Mucosa of descending colon (tissue), 3 donors: ENCODE data around the gene RCN1. TPM values are rescaled to one million over a fixed set of nuclear protein-coding genes. Genes with fewer than 3 reads are reported as not detected.

ENCODE experiments used
- ATAC-seq: fragments of 200-7000 bp; cut with Tn5 transposase; one replicate; pipeline ENCODE4 v1.9.1; 2020; ENCODE audit warnings: mild to moderate bottlenecking, moderate library complexity
- DNase-seq, 3 donors: peaks; one replicate each; pipeline ENCODE4 v3.0.0-alpha.2; 2020
- H3K36me3 ChIP-seq: fragments of 200-600 bp; one replicate; pipeline ENCODE4 v1.8.0; 2021; ENCODE audit warnings: low read depth, mild to moderate bottlenecking
- H3K4me1 ChIP-seq: fragments of 200-600 bp; one replicate; pipeline ENCODE4 v1.8.0; 2021; ENCODE audit warnings: low read depth, mild to moderate bottlenecking
- H3K4me3 ChIP-seq: fragments of 200-600 bp; one replicate; pipeline ENCODE4 v1.8.0; 2021; ENCODE audit warnings: mild to moderate bottlenecking
- H3K9me3 ChIP-seq: fragments of 200-600 bp; one replicate; pipeline ENCODE4 v1.8.0; 2021; ENCODE audit warnings: mild to moderate bottlenecking
- CTCF ChIP-seq: fragments of 200-600 bp; IDR thresholded peaks from one replicate; pipeline ENCODE4 v1.8.0; 2022; ENCODE audit warnings: antibody characterized with exemption, mild to moderate bottlenecking
- intact Hi-C, 2 donors: fragments of 100-400 bp; cut with DNase I in 1 of 2; cut with micrococcal nuclease in 1 of 2; formaldehyde crosslinking; loops; one replicate each; pipeline versions ENCODE4 v1.11.0 to v1.11.1; 2022; cut with DNase I, micrococcal nuclease
- total RNA-seq, 3 donors: library from RNA; stranded (reverse); fragmentation: NEBNext Ultra II Directional in 2 of 3; extraction: Animal tissue kit (Norgen Biotek cat#: 25700) in 2 of 3; gene quantifications; one replicate each; pipeline versions ENCODE4 v1.2.1 to v1.2.4, GENCODE V29; 2021 to 2023
- donor health status: DM: no; HTN: no; CAD: no; lungs with moderate emphysema.
- donor health status: DM: no; HTN: no; CAD: no.
- donor health status: DM: no; HTN: yes; CAD: no.

RCN1 gene
- total RNA-seq, 3 donors from 2014 or later, result 34.2 to 46.4 (median 40.1) TPM

DNA sequence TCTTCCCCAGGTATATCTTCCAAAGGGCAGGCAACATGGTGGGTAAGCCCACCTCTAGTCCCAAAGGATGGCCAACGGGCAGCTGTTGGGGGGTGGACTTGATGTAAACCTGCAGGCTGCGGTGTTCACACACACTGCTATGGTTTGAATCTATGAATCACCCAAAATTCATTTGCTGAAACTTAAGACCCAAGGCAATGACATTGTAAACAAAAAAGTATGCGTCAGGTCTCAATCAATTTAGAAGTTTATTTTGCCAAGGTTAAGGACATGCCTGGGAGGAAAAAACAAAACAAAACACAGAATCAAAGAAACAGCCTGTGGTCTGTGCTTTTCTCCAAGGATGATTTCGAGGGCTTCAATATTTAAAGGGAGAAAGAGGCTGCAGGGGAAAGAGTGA, 18.3 kb downstream of the RCN1 start:
- intact Hi-C loops, result no loop called here
- Histone ChIP-seq H3K4me3 (no peak overlapping the region), H3K4me1 (no peaks in the 10 kb centered on the region), H3K9me3 (no peaks in the 10 kb centered on the region), H3K36me3 (no peaks in the 10 kb centered on the region)
- DNase-seq, result no peak
- ATAC-seq, result no peak
- TF ChIP-seq CTCF, result no peak

- DNase-seq (no peak), ATAC-seq (no peak)
- Histone ChIP-seq H3K36me3 (no peaks in the 10 kb centered on the region), H3K9me3 (no peaks in the 10 kb centered on the region), H3K4me1 (no peaks in the 10 kb centered on the region), H3K4me3 (no peak overlapping the region)
- intact Hi-C loops, result no loop called here
- TF ChIP-seq CTCF, result no peak
Measured at GRCh38 chr11:32109592-32109991, 18.7 kb downstream of the RCN1 start.

DNA sequence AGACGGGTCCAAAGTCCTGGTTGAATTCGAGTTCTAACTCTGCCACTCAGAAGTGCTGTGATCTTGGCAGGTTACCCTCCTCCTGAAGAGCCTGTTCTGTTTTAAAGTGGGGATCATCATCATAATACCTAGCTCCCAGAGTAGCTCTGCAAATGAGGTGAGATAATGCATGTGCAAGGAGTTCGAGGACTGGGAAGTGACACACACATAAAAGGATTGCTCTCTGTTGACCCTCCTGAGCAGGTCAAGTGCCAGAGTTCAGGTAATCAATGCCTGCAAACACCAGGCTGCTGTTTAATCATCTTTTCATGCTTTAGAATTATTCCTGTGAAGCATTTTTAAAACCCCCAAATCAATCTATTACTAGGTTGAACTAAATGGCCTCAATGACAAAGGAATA, 19.9 kb downstream of the RCN1 start:
- intact Hi-C loops, result no loop called here
- Histone ChIP-seq H3K4me3 (no peak overlapping the region), H3K36me3 (no peaks in the 10 kb centered on the region), H3K4me1 (no peaks in the 10 kb centered on the region), H3K9me3 (no peaks in the 10 kb centered on the region)
- ATAC-seq, result no peak
- TF ChIP-seq CTCF, result no peak
- no peak for DNase-seq

- no peak for ATAC-seq
- intact Hi-C loops, result no loop called here
- H3K4me1 ChIP-seq, result no peaks in the 10 kb centered on the region
- no peak for TF ChIP-seq CTCF
- H3K36me3 ChIP-seq, result no peaks in the 10 kb centered on the region
- no peaks in the 10 kb centered on the region for H3K9me3 ChIP-seq
- no peak overlapping the region for H3K4me3 ChIP-seq
- DNase-seq, result no peak
Measured at GRCh38 chr11:32113200-32113919, 22.5 kb downstream of the RCN1 start.

DNA sequence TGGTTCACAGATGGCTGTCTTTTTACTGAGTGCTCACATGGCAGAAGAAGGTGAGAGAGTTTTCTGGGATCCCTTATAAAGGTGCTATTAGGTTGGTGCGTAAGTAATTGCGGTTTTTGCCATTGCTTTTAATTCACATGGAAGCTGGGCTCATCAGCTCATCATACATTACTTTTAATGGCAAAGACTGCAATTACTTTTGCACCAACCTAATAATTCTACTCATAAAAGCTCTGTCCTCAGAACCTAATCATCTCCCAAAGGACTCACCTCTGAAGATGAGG, 23.0 kb downstream of the RCN1 start:
- Histone ChIP-seq H3K36me3 (no peaks in the 10 kb centered on the region), H3K4me3 (no peak overlapping the region), H3K4me1 (no peaks in the 10 kb centered on the region), H3K9me3 (no peaks in the 10 kb centered on the region)
- intact Hi-C loops, result no loop called here
- no peak for ATAC-seq
- DNase-seq, result no peak
- TF ChIP-seq CTCF, result no peak

DNA sequence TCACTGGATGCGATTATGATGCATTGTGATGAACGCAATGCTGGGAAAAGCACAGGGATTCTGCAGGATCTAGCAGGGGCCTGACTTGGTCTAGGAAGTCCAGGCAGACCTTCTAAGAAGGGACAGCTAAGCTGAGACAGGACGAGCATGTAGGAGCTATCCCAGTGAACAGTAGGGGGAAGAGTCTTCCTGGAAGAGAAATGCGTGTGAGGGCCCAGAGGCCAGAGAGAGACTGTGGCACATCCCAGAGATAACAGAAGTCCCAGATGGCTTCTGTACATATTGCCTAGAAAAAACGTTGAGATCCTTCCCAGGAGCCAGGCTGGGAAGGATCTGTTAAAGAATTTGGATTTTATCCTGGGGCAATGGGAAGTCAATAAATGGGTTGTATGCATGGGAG, 24.6 kb downstream of the RCN1 start:
- intact Hi-C loops, result no loop called here
- H3K4me1 ChIP-seq, result no peaks in the 10 kb centered on the region
- no peak for TF ChIP-seq CTCF
- H3K36me3 ChIP-seq, result no peaks in the 10 kb centered on the region
- H3K9me3 ChIP-seq, result no peaks in the 10 kb centered on the region
- DNase-seq, result no peak
- no peak for ATAC-seq
- H3K4me3 ChIP-seq, result no peak overlapping the region
